Heart left ventricle (tissue), 16 donors: Measurements from ENCODE around the gene ALOX12. TPM values are rescaled to one million over a fixed set of nuclear protein-coding genes. Genes with fewer than 3 reads are reported as not detected.

ENCODE experiments used
- ATAC-seq, 4 donors: fragments of 200-7000 bp; cut with Tn5 transposase; one replicate each; pipeline ENCODE4 v1.9.1; 2020 to 2022; ENCODE audit warnings: moderate library complexity in 4 of 4, mild to moderate bottlenecking in 3 of 4, moderate number of reproducible peaks in 1 of 4
- DNase-seq, 5 donors: peaks; one replicate each; pipeline ENCODE4 v3.0.0-alpha.2; 2020
- H3K27ac ChIP-seq, 12 donors: fragments of 200-600 bp; sonication (generic) in 4 of 12; one replicate each; pipeline versions ENCODE4 v1.5.0 to v1.8.0; 2016 to 2022; ENCODE audit warnings: mild to moderate bottlenecking in 2 of 12
- H3K27me3 ChIP-seq, 9 donors: fragments of 200-600 bp; sonication (generic) in 2 of 9; one replicate each; pipeline versions ENCODE4 v1.5.1 to v1.8.0; 2016 to 2022; ENCODE audit warnings: mild to moderate bottlenecking in 3 of 9
- H3K36me3 ChIP-seq, 9 donors: fragments of 200-600 bp; sonication (generic) in 2 of 9; one replicate each; pipeline versions ENCODE4 v1.5.0 to v1.8.0; 2018 to 2022; ENCODE audit warnings: mild to moderate bottlenecking in 2 of 9
- H3K4me1 ChIP-seq, 12 donors: fragments of 200-600 bp; sonication (generic) in 4 of 12; one replicate each; pipeline versions ENCODE4 v1.5.0 to v1.8.0; 2016 to 2022; ENCODE audit warnings: mild to moderate bottlenecking in 3 of 12
- H3K4me3 ChIP-seq, 12 donors: fragments of 200-600 bp; sonication (generic) in 4 of 12; one replicate each; pipeline versions ENCODE4 v1.5.0 to v1.8.0; 2017 to 2022; ENCODE audit warnings: mild to moderate bottlenecking in 9 of 12, moderate library complexity in 4 of 12
- H3K9me3 ChIP-seq, 12 donors: fragments of 200-600 bp; sonication (generic) in 4 of 12; one replicate each; pipeline versions ENCODE4 v1.5.0 to v1.8.0; 2016 to 2022; ENCODE audit warnings: mild to moderate bottlenecking in 1 of 12
- POLR2A ChIP-seq, 2 donors: fragments of 450-650 bp; IDR thresholded peaks; one replicate each; pipeline ENCODE4 v1.6.1; 2017; ENCODE audit warnings: antibody characterized with exemption in 2 of 2, mild to moderate bottlenecking in 2 of 2, moderate library complexity in 2 of 2
- WGBS, 4 donors: extraction: QIAGEN DNeasy Blood & Tissue Kit in 2 of 4; methylation state at CpG; one replicate each; pipeline versions ENCODE4 v1.1.5 to v1.1.7; 2013 to 2018; 5-methylcytosine and 5-hydroxymethylcytosine counted together
- intact Hi-C, 10 donors: fragments of 100-400 bp; cut with DNase I; formaldehyde crosslinking; loops; one replicate each; pipeline versions ENCODE4 v1.11.1 to v1.14.2; 2022
- polyA plus RNA-seq, 2 donors: library from polyadenylated mRNA; stranded (reverse); fragments of 200-250 nt; gene quantifications; one replicate each; pipeline ENCODE4 v1.2.3, GENCODE V29; 2013
- total RNA-seq, 9 donors: library from RNA; depleted of rRNA in 2 of 9; stranded (reverse); fragments of >200 nt in 2 of 9; fragmentation: NEBNext Ultra II Directional in 3 of 9; extraction: Animal tissue kit (Norgen Biotek cat#: 25700) in 3 of 9; gene quantifications; one replicate each; pipeline versions ENCODE4 v1.1.0 to v1.2.4, GENCODE V29; 2016 to 2023
- TF ChIP-seq, protein P1 (sequence below), 12 donors: fragments of 200-600 bp; sonication (generic) in 4 of 12; IDR thresholded peaks; one replicate each; pipeline versions ENCODE4 v1.5.0 to v1.8.0; 2018 to 2022; ENCODE audit warnings: antibody characterized with exemption in 12 of 12, mild to moderate bottlenecking in 5 of 12
- donor health status: ischemic (EF 13 %, LVEDD 7.1; RV severe dilation, severe dysfunction).
- donor health status: healthy with polysubstance abuse.
- donor health status: DM: no; HTN: yes; CAD: no.
- donor health status: DM: no; HTN: no; CAD: no.
- donor health status: ischemic (EF 25% LVEDD 6.9; RV normal size, moderate dysfunction).
- donor health status: ischemic (EF 25% LVEDD 5.7; RV mildly dilated, moderate dysfunction).
- donor health status: healthy.
- donor health status: DM: yes; HTN: yes; CAD: no.
- donor health status: ischemic (EF 35%, LVEDD 5.7; RV mildly dilated, moderate dysfunction).
- donor health status: nonischemic (EF 11% LVEDD 7.7; RV severe dilation, severe dysfunction).
- donor health status: DM: yes; HTN: yes; CAD: no.
- donor health status: PGD.
- donor health status: ischemic (EF 29% LVEDD 5.4; RV normal size, mild dysfunction).
- donor health status: nonischemic (EF 23%, LVEDD 6.1; RV moderate dilation, normal function).

ALOX12 gene
- total and polyA plus RNA-seq, 11 donors = 0.44 TPM; not detected in 10

DNA sequence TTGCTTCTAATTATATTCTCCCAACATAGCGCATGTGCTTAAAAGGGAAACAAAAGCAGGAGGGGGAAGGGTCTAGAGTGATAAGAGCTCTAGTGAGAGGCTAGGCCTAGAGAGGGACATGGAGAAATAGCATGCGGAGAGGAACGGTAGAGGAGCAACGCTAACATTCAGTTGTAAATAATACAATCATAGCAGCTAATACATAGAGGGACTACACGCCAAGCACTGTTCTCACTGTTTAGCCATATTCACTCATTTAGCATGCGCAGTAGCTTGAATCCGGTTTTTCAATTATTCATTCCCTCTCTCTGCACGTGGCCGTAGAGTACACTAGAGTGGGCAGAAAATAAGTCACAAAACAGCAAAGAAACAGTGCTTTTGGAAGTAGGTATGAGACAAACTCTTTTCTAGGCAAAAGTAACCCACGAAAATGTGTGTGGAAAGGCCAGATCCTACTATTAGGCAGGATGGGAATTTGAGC lies 1.7 kb upstream of the ALOX12 start:
- H3K4me1 ChIP-seq = peaks cover 0 to 14% (median 4%) of the 10 kb centered on the region in 12 donors
- intact Hi-C loops = no loop called here
- peaks cover 0 to 6% (median 0%) of the 10 kb centered on the region in 9 donors for H3K27me3 ChIP-seq
- no peak overlapping the region for H3K27ac ChIP-seq
- no peak for DNase-seq
- TF ChIP-seq, protein P1, sequence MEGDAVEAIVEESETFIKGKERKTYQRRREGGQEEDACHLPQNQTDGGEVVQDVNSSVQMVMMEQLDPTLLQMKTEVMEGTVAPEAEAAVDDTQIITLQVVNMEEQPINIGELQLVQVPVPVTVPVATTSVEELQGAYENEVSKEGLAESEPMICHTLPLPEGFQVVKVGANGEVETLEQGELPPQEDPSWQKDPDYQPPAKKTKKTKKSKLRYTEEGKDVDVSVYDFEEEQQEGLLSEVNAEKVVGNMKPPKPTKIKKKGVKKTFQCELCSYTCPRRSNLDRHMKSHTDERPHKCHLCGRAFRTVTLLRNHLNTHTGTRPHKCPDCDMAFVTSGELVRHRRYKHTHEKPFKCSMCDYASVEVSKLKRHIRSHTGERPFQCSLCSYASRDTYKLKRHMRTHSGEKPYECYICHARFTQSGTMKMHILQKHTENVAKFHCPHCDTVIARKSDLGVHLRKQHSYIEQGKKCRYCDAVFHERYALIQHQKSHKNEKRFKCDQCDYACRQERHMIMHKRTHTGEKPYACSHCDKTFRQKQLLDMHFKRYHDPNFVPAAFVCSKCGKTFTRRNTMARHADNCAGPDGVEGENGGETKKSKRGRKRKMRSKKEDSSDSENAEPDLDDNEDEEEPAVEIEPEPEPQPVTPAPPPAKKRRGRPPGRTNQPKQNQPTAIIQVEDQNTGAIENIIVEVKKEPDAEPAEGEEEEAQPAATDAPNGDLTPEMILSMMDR (IDR thresholded peaks at IDR 0.05) = no peak
- TF ChIP-seq POLR2A (IDR thresholded peaks at IDR 0.05) = no peak
- WGBS, 4 donors = 76 to 83% (median 79%) methylated on average over 10 of the region's 10 CpGs
- ATAC-seq = no peak
- peaks cover 0 to 24% (median 6%) of the 10 kb centered on the region in 9 donors for H3K36me3 ChIP-seq
- no peak overlapping the region for H3K4me3 ChIP-seq
- H3K9me3 ChIP-seq = no peaks in the 10 kb centered on the region

DNA sequence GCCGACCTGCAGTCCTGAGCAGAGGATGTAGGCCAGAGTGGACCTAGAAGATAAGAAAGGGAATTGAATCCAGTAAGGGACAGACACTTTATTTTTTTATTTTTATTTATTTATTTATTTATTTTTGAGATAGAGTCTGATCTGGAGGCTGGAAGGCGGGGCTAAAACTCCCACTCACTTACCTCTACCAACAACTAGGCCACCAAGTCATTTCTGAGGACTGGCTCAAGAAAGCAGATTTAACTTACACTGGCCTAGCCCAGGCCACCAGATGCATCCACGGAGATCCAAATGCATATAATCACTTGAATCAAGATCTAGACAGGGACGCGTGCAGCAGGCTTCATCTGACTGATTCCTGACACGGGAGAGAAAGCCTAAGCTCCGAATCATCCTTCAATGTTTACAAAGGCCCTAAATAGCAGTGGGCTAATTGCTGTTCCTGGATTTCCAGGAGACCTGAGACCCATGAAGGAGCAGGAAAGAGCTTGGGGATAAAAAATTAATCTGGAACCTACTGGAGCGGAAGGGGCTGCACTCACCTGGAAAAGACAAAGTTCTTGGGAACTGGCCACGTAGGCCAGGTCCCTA lies 1.1 kb upstream of the ALOX12 start:
- no peaks in the 10 kb centered on the region for H3K9me3 ChIP-seq
- DNase-seq = no peak
- peaks cover 0 to 30% (median 12%) of the 10 kb centered on the region in 9 donors for H3K36me3 ChIP-seq
- peaks cover 0 to 6% (median 0%) of the 10 kb centered on the region in 9 donors for H3K27me3 ChIP-seq
- WGBS, 4 donors = 91 to 94% (median 92%) methylated on average over 9 of the region's 9 CpGs
- intact Hi-C loops = no loop called here
- no peak for ATAC-seq
- peaks cover 0 to 14% (median 4%) of the 10 kb centered on the region in 12 donors for H3K4me1 ChIP-seq
- no peak for TF ChIP-seq POLR2A (IDR thresholded peaks at IDR 0.05)
- TF ChIP-seq, protein P1 (IDR thresholded peaks at IDR 0.05) = no peak
- H3K4me3 ChIP-seq = no peak overlapping the region
- no peak overlapping the region for H3K27ac ChIP-seq

DNA sequence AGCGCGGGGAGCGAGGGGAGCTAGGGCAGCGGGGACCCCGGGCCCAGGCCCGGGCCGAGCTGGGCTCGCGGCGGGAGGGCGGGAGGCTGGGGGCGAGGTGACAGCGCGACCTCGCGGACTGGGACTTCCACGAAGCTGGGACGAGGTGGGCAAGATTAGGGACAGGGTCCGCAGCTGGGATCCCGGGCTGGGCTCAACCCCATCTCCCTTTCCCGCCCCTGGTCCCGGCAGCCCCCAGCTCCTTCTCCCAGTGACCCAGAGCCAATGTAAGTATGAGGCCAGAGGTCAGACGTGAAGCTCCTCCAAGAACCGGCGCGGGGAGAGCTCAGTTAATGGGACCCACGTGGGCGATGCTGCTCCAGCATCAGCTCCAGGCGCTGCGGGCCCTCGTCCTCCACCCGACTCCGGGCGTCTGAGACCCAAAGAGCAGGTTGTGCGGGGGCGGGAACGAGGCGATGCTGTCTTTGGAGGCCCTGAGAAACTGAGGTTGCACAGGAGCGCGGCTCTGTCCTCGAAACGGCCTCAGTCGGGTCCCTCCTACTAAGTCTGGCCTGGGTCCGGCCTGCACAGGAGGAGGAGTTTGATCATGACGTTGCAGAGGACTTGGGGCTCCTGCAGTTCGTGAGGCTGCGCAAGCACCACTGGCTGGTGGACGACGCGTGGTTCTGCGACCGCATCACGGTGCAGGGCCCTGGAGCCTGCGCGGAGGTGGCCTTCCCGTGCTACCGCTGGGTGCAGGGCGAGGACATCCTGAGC lies 585 bp downstream of the ALOX12 start:
- no peak for TF ChIP-seq POLR2A (IDR thresholded peaks at IDR 0.05)
- TF ChIP-seq, protein P1 (IDR thresholded peaks at IDR 0.05) = no peak

DNA sequence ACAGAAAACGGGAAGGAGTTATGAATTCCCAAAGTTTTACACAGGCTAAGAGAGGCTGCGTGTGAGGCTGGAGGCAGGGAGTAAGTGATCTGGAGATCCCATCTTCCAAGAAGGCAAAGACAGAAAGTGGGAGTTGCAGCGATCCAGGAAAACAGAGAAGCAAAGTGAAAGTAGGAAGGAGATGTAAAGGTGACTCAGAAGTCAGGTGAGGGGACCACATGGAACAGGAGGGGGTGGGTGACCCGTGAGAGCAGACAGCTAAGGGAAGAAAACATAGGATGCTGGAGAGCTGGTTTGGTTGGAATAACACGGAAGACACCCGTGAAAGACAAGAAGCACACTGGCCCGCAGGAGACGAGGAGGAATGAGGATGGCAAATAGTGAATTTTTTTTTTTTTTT lies 1.3 kb downstream of the ALOX12 start:
- 85 to 93% (median 89%) methylated on average over 8 of the region's 8 CpGs for WGBS, 4 donors
- H3K9me3 ChIP-seq = no peaks in the 10 kb centered on the region
- H3K27ac ChIP-seq = no peak overlapping the region
- DNase-seq (no peak), ATAC-seq (no peak)
- TF ChIP-seq POLR2A (IDR thresholded peaks at IDR 0.05) = no peak
- TF ChIP-seq, protein P1 (IDR thresholded peaks at IDR 0.05) = no peak
- peaks cover 0 to 54% (median 34%) of the 10 kb centered on the region in 9 donors for H3K36me3 ChIP-seq
- H3K4me1 ChIP-seq = peaks cover 0 to 14% (median 4%) of the 10 kb centered on the region in 12 donors
- H3K27me3 ChIP-seq = peaks cover 0 to 6% (median 0%) of the 10 kb centered on the region in 9 donors
- intact Hi-C loops = no loop called here
- no peak overlapping the region for H3K4me3 ChIP-seq

More for the DNA sequence above, 585 bp downstream of the ALOX12 start:
- DNase-seq (no peak), ATAC-seq (peak in 2 of 4 donors; percentile 16 to 24)
- 58 to 79% (median 63%) methylated on average over 23 to 58 of the region's 58 CpGs for WGBS, 4 donors
- H3K27me3 ChIP-seq = peaks cover 0 to 6% (median 0%) of the 10 kb centered on the region in 9 donors
- H3K4me3 ChIP-seq = peak overlapping the region in 9 of 12 donors; percentile 30 to 51 (median 42)
- no peaks in the 10 kb centered on the region for H3K9me3 ChIP-seq
- peaks cover 0 to 14% (median 4%) of the 10 kb centered on the region in 12 donors for H3K4me1 ChIP-seq
- H3K36me3 ChIP-seq = peaks cover 0 to 46% (median 27%) of the 10 kb centered on the region in 9 donors
- intact Hi-C loops = no loop called here
- no peak overlapping the region for H3K27ac ChIP-seq
